Testis (tissue), 2 donors: ENCODE measurements around the gene DGKB.

ENCODE experiments used
- POLR2A ChIP-seq: fragments of 450-650 bp; IDR thresholded peaks from one replicate; pipeline ENCODE4 v1.6.1; 2017; ENCODE audit warnings: antibody characterized with exemption, mild to moderate bottlenecking, moderate library complexity
- TF ChIP-seq, protein P1 (sequence below), 3 experiments: fragments of 450-650 bp in 2 of 3; fragments of 200-600 bp in 1 of 3; sonication (generic) in 1 of 3; IDR thresholded peaks; one replicate each; pipeline ENCODE4 v1.5.1; 2016 to 2019; ENCODE audit warnings: antibody characterized with exemption in 3 of 3, mild to moderate bottlenecking in 2 of 3, moderate library complexity in 1 of 3

DNA sequence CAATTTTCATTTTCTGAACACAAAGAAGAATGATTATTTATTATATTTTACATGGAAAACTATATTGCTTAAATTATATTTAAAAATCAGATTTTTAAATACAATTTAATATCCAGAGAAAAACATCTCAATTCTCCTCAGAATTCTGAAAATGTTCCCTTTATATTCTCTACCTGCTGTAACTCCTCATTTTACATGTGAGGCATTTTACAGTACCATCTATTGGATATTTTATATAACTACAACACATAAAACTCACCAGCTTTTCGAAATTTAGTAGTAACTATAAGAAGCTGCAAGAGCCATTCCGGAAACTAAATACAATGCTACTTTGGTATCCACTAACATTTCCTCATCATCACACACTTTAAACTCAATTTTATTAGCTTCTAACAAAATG is 264.6 kb downstream of the DGKB start:
- TF ChIP-seq, protein P1, sequence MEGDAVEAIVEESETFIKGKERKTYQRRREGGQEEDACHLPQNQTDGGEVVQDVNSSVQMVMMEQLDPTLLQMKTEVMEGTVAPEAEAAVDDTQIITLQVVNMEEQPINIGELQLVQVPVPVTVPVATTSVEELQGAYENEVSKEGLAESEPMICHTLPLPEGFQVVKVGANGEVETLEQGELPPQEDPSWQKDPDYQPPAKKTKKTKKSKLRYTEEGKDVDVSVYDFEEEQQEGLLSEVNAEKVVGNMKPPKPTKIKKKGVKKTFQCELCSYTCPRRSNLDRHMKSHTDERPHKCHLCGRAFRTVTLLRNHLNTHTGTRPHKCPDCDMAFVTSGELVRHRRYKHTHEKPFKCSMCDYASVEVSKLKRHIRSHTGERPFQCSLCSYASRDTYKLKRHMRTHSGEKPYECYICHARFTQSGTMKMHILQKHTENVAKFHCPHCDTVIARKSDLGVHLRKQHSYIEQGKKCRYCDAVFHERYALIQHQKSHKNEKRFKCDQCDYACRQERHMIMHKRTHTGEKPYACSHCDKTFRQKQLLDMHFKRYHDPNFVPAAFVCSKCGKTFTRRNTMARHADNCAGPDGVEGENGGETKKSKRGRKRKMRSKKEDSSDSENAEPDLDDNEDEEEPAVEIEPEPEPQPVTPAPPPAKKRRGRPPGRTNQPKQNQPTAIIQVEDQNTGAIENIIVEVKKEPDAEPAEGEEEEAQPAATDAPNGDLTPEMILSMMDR (IDR thresholded peaks at IDR 0.05), result no peak
- no peak for TF ChIP-seq POLR2A
